GM23248 (cell line): ENCODE data around the gene RPS6KA5. TPM values are rescaled to one million over a fixed set of nuclear protein-coding genes. Genes with fewer than 3 reads are reported as not detected.
"Not testable (repeated sequence)": the region's sequence is repeated elsewhere in the genome, so short reads cannot be mapped to it uniquely, and the experiment has no call there.

Source experiments
- DNase-seq: peaks from one replicate; pipeline ENCODE4 v3.0.0-alpha.2; 2015
- H2AFZ ChIP-seq: fragments of 200-600 bp; sonication (generic); 2 replicates; pipeline ENCODE4 v1.6.1; 2016; ENCODE audit warnings: antibody characterized with exemption
- H3F3A ChIP-seq: fragments of 200-600 bp; sonication (generic); 2 replicates; pipeline ENCODE4 v1.6.1; 2016; ENCODE audit warnings: mild to moderate bottlenecking, antibody characterized with exemption, mixed run types; ENCODE audit not compliant: insufficient read depth
- H3K27ac ChIP-seq: fragments of 200-600 bp; sonication (generic); 2 replicates; pipeline ENCODE4 v1.5.1; 2016; ENCODE audit warnings: mild to moderate bottlenecking
- H3K27me3 ChIP-seq: fragments of 200-600 bp; sonication (generic); replicated peaks from 2 replicates; pipeline ENCODE4 v1.6.1; 2016; ENCODE audit warnings: mild to moderate bottlenecking; ENCODE audit not compliant: insufficient read depth
- H3K36me3 ChIP-seq: fragments of 200-600 bp; sonication (generic); 2 replicates; pipeline ENCODE4 v1.6.1; 2016; ENCODE audit warnings: low read depth, mild to moderate bottlenecking
- H3K4me1 ChIP-seq: fragments of 200-600 bp; sonication (generic); 2 replicates; pipeline ENCODE4 v1.6.1; 2016; ENCODE audit warnings: mild to moderate bottlenecking; ENCODE audit not compliant: insufficient read depth
- H3K4me2 ChIP-seq: fragments of 200-600 bp; sonication (generic); one replicate; pipeline ENCODE4 v1.6.1; 2016; ENCODE audit warnings: mild to moderate bottlenecking; ENCODE audit not compliant: unreplicated experiment
- H3K4me3 ChIP-seq: fragments of 200-600 bp; sonication (generic); 2 replicates; pipeline ENCODE4 v1.5.1; 2016; ENCODE audit warnings: mild to moderate bottlenecking
- H3K79me2 ChIP-seq: fragments of 200-600 bp; sonication (generic); 2 replicates; pipeline ENCODE4 v1.6.1; 2016; ENCODE audit warnings: mild to moderate bottlenecking; ENCODE audit not compliant: insufficient read depth
- H3K9ac ChIP-seq: fragments of 200-600 bp; sonication (generic); 2 replicates; pipeline ENCODE4 v1.6.1; 2016; ENCODE audit warnings: mild to moderate bottlenecking
- H3K9me2 ChIP-seq: fragments of 200-600 bp; sonication (generic); 2 replicates; pipeline ENCODE4 v1.6.1; 2016; ENCODE audit warnings: mixed run types, mild to moderate bottlenecking, moderate library complexity; ENCODE audit not compliant: insufficient read depth
- H3K9me3 ChIP-seq: fragments of 200-600 bp; sonication (generic); one replicate; pipeline ENCODE4 v1.6.1; 2017; ENCODE audit warnings: low read depth
- H4K20me1 ChIP-seq: fragments of 200-600 bp; sonication (generic); 2 replicates; pipeline ENCODE4 v1.6.0; 2016; ENCODE audit not compliant: insufficient read depth
- EZH2 ChIP-seq: fragments of 200-600 bp; sonication (generic); IDR thresholded peaks from 2 replicates; pipeline ENCODE4 v1.6.1; 2018; ENCODE audit warnings: antibody characterized with exemption, mild to moderate bottlenecking; ENCODE audit not compliant: insufficient read depth, poor library complexity, severe bottlenecking
- EZH2phosphoT487 ChIP-seq: fragments of 200-600 bp; sonication (generic); IDR thresholded peaks from 2 replicates; pipeline ENCODE4 v1.6.1; 2018; ENCODE audit warnings: antibody characterized with exemption, moderate library complexity, mild to moderate bottlenecking, low read depth; ENCODE audit not compliant: insufficient read depth
- WGBS, 2 experiments: methylation state at CpG; one replicate each; pipeline ENCODE4 v1.1.6; 2015 to 2017; ENCODE audit warnings: low lambda C conversion rate in 2 of 2, low coverage in 1 of 2; ENCODE audit errors: missing lambda C conversion rate in 2 of 2; 5-methylcytosine and 5-hydroxymethylcytosine counted together
- in situ Hi-C: fragments of 300-500 bp; cut with MboI; formaldehyde crosslinking; loops from 2 replicates; pipeline ENCODE4 v1.15.0; 2020
- polyA plus RNA-seq: library from polyadenylated mRNA; unstranded; fragments of >200 nt; fragmentation: Nextera tagmentation; extraction: Ambion mirVana; gene quantifications from 2 replicates; pipeline ENCODE4 v1.2.1, GENCODE V29; 2016
- total RNA-seq: library from RNA; depleted of rRNA; stranded (reverse); fragments of >200 nt; shearing (Covaris generic); gene quantifications from 2 replicates; pipeline ENCODE4 v1.2.3, GENCODE V29; 2014

Gene RPS6KA5
- total and polyA plus RNA-seq, 2 experiments from 2014 or later: 0.54 to 1.2 TPM

DNA sequence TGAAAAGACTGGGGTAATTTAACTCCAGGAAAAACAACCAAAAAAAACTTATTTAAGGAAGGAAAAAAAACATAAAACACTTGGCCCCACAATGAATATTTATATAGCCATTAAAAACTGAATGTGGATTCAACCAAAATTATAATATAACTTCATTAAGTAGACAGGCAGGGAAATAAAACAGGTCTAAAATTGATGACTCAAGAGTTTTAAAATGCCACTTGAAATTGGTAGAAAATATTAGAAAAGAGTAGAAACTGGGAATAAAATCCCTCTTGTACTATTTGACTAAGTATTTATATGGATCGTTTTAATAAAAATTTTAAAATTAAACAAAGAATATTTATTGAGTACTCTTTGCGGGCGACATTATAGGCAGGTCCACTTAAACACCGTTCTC lies 28.8 kb downstream of the RPS6KA5 start:
- Histone ChIP-seq H3K27ac (no peak overlapping the region), H2AFZ (no peak overlapping the region), H3K4me3 (no peak overlapping the region), H3F3A (no peaks in the 10 kb centered on the region), H3K27me3 (no peaks in the 10 kb centered on the region), H3K9me3 (no peaks in the 10 kb centered on the region), H3K9ac (no peak overlapping the region), H3K79me2 (no peaks in the 10 kb centered on the region), H4K20me1 (no peaks in the 10 kb centered on the region), H3K36me3 (no peaks in the 10 kb centered on the region), H3K4me2 (no peak overlapping the region), H3K4me1 (no peaks in the 10 kb centered on the region), H3K9me2 (no peaks in the 10 kb centered on the region)
- TF ChIP-seq EZH2 (no peak), EZH2phosphoT487 (no peak)
- DNase-seq: no peak
- WGBS, 2 experiments: 88 to 89% methylated on average over 4 of the region's 4 CpGs
- in situ Hi-C loops: no loop called here

DNA sequence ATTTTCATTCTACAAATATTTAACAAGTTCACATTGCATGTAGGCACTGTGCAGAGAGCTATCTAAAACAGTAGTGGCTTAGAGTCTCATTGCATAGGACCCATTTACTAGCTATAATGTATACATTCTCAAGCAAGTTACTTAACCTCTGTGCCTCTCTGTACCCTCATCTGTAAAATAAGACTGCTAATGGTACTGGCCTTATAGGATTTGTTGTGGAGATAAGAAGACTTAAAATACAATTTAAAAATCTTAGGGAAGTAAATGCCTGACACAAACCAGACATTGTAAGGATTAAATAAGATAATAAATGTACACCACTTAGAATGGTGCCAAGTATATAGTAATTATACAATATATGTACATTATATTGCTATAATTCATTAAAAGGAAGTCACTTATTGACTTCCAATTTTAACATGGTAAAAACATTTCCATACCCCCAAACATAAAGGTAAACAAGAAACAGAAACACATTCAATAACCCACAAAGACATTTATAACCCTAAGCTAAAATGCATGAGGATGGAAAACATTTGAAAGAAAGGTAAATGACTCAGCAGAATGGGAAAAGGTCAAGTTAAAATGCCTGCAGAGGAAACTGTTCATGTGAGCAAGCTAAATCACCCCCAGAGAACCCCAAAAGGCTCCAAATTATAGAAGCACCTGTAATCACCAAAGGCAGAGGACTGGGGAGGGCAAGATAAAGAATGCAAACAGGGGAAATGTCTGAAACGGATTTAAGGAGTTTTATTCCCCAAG lies 30.8 kb downstream of the RPS6KA5 start:
- no peaks in the 10 kb centered on the region for H3K9me3 ChIP-seq
- no peak overlapping the region for H2AFZ ChIP-seq
- no peaks in the 10 kb centered on the region for H3K27me3 ChIP-seq
- H3K4me3 ChIP-seq: no peak overlapping the region
- no peaks in the 10 kb centered on the region for H3K36me3 ChIP-seq
- H3K9me2 ChIP-seq: no peaks in the 10 kb centered on the region
- no peak overlapping the region for H3K9ac ChIP-seq
- in situ Hi-C loops: no loop called here
- H3F3A ChIP-seq: no peaks in the 10 kb centered on the region
- H3K4me2 ChIP-seq: no peak overlapping the region
- no peak for TF ChIP-seq EZH2phosphoT487
- no peaks in the 10 kb centered on the region for H3K79me2 ChIP-seq
- no peaks in the 10 kb centered on the region for H3K4me1 ChIP-seq
- WGBS, 2 experiments: 51 to 64% methylated on average over 1 of the region's 1 CpG
- no peak overlapping the region for H3K27ac ChIP-seq
- DNase-seq: no peak
- H4K20me1 ChIP-seq: no peaks in the 10 kb centered on the region

DNA sequence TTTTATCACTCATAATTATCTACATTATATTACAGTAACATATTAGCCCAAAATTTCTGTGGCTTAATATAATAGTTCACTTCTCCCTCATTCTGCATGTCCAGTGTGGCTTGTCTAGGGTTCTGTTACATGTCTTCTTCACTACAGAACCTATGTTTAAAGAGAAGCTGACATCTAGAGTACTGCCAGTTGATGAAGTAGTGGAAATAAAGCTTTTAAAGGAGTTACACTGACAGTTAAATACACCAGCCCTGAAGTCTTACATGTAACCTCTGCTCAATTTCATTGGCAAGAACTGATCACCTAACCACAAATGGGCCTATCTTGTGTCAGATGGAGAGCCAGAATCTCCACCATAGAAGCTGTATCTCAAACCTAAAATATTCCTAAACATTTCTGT lies 32.9 kb downstream of the RPS6KA5 start:
- Histone ChIP-seq H3K4me3 (no peak overlapping the region), H4K20me1 (no peaks in the 10 kb centered on the region), H3K27ac (no peak overlapping the region), H2AFZ (no peak overlapping the region), H3F3A (0 out of 2 replicates have a peak, but pooled peaks cover under 1% of the 10 kb centered on the region), H3K4me1 (no peaks in the 10 kb centered on the region), H3K79me2 (no peaks in the 10 kb centered on the region), H3K9ac (no peak overlapping the region), H3K4me2 (no peak overlapping the region), H3K36me3 (no peaks in the 10 kb centered on the region), H3K9me3 (no peaks in the 10 kb centered on the region), H3K27me3 (no peaks in the 10 kb centered on the region), H3K9me2 (no peaks in the 10 kb centered on the region)
- TF ChIP-seq EZH2phosphoT487 (no peak), EZH2 (no peak)
- in situ Hi-C loops: no loop called here
- no peak for DNase-seq

DNA sequence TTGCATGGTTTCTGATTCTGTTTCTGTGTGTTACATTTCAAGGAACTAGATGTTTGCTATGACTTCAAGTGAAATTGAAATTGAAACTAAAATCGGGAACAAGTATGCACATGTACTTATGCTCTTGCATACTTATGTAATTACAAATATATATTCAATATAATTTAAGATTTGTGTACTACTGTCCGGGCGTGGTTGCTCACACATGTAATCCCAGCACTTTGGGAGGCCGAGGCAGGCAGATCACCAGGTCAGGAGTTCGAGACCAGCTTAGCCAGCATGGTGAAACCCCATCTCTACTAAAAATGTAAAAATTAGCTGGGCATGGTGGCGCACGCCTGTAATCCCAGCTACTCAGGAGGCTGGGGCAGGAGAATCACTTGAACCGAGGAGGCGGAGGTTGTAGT lies 37.8 kb downstream of the RPS6KA5 start:
- H3K9me2 ChIP-seq, H3K9me3 ChIP-seq, H4K20me1 ChIP-seq, H3K36me3 ChIP-seq, H3K27me3 ChIP-seq, H3K4me1 ChIP-seq, H3K79me2 ChIP-seq, in situ Hi-C loops: not testable (repeated sequence)
- peak overlapping the region; percentile 76 for H3K4me2 ChIP-seq
- H3K27ac ChIP-seq: peak overlapping the region; percentile 19
- peak; percentile 34 for DNase-seq
- peaks cover 10% of the 10 kb centered on the region; the same call in 1 of the 2 replicates for H3F3A ChIP-seq
- WGBS, 2 experiments: 22% methylated on average over 9 of the region's 9 CpGs
- H3K9ac ChIP-seq: peak overlapping the region; percentile 51
- H2AFZ ChIP-seq: peak overlapping the region; percentile 75
- H3K4me3 ChIP-seq: peak overlapping the region; percentile 61
